ENCODE data around the gene SHANK3.

Gene SHANK3

DNA sequence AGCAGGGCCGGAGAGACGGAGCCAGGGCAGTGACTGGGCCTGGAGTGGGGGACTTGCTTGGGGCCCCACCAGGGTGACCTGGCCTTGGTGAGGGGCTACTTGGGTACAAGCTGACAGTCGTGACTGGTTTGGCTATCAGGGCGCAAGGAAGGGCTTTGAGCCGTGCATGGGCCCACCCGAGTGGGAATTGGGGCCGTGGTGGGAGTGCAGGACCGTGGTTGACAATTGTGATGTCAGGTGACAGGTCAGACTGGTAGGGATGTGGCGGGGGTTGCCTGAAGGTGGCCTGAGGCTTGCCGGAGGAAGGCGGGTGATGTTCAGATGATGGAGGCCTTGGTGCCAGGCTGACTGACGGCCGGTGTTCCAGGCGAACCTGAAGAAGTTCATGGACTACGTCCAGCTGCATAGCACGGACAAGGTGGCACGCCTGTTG, 5.6 kb downstream of the SHANK3 start:
- no peak for DNase-seq (ENCODE audit: low read depth in 2 of 2)

GRCh38 chr22:50678651-50679521, 6.3 kb downstream of the SHANK3 start:
- DNase-seq (ENCODE audit: low read depth in 2 of 2), result no peak

GRCh38 chr22:50683086-50683993, 10.7 kb downstream of the SHANK3 start:
- DNase-seq (ENCODE audit: low read depth in 2 of 2), result no peak

DNA sequence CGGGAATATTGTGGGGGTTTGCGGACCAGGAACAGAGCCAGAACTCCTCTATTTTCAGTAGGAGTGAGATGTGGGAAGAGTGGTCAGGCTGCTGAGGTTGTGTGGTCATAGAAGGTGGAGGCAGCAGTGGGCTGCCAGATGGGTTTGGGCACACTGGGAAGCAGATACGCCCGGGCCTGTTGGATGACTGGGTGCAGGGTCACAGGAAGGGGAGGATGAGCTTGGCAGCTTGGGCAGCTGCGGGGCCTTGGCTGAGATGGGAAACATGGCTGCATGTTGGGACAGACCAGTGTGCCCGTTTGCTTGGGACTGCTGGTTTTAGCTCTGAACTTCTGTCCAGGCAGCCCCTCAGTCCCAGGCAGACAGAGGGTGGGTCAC, 11.4 kb downstream of the SHANK3 start:
- no peak for DNase-seq (ENCODE audit: low read depth in 2 of 2)

GRCh38 chr22:50684501-50684900, 11.9 kb downstream of the SHANK3 start:
- DNase-seq (ENCODE audit: low read depth in 2 of 2), result no peak

GRCh38 chr22:50684986-50685385, 12.4 kb downstream of the SHANK3 start:
- no peak for DNase-seq (ENCODE audit: low read depth in 2 of 2)

- DNase-seq (ENCODE audit: low read depth in 2 of 2), result no peak
Observed at GRCh38 chr22:50686794-50687193, 14.2 kb downstream of the SHANK3 start.

DNA sequence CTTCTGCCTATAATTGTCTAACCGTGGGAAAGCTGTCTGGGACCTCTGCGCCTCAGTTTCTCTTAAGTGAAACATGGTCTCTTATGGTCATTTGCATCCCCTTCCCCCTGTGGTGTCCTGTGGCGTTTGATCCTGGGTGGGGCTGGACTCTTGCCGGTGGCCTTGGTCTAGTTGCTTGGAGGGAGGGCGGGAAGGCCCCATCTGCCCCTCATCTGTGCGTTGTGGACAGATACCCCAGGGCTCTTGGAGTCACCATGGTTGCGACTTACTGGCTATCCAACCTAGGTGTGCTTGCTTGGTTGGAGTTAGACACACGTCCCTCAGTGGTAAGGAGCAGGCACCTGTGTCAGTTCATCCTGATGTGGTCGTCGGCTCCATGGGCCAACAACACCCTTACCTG, 15.2 kb downstream of the SHANK3 start:
- DNase-seq (ENCODE audit: low read depth in 2 of 2), result no peak

DNA sequence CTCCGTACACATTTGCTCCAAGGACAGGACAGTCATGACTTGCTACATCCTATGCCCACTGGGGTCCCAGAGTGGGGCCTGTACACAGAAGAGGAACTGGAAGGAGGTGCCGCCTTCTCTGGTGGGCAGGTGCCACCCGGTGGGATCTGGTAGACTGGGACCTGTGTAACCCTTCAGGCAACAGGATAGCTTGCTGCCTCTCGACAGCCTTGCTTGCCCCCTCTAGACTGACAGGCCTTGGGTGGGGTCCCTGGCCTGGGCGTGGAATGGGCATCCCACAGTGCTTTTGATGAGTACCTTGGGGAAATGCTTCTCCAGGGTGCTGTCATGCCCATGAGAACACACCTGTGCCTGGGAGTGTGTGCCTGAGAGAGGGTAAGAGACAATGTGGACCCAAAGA, 15.8 kb downstream of the SHANK3 start:
- DNase-seq (ENCODE audit: low read depth in 2 of 2), result no peak

DNA sequence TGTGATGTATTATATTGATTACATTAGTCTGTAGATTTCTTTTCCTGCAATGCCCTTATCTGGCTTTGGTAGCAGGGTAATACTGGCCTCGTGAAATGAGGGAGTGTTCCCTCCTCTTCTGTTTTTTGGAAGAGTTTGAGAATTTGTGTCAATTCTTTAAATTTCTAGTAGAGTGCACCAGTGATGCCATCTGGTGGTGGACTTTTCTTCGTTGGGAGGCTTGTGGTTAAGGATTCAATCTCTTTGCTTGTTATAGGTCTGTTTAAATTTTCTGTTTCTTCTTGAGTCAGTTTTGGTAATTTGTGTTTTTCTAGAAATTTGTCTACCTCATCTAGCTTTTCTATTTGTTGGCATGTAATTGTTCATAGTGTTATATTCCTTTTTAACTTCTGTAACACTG, 18.9 kb downstream of the SHANK3 start:
- no peak for DNase-seq (ENCODE audit: low read depth in 2 of 2)

GRCh38 chr22:50693462-50693861, 20.8 kb downstream of the SHANK3 start:
- DNase-seq (ENCODE audit: low read depth in 2 of 2), result no peak

GRCh38 chr22:50694099-50694605, 21.5 kb downstream of the SHANK3 start:
- no peak for DNase-seq (ENCODE audit: low read depth in 2 of 2)

- no peak for DNase-seq (ENCODE audit: low read depth in 2 of 2)
Observed at GRCh38 chr22:50694766-50695420, 22.3 kb downstream of the SHANK3 start.

- DNase-seq (ENCODE audit: low read depth in 2 of 2), result no peak
Observed at GRCh38 chr22:50695421-50696250, 23.0 kb downstream of the SHANK3 start.

DNA sequence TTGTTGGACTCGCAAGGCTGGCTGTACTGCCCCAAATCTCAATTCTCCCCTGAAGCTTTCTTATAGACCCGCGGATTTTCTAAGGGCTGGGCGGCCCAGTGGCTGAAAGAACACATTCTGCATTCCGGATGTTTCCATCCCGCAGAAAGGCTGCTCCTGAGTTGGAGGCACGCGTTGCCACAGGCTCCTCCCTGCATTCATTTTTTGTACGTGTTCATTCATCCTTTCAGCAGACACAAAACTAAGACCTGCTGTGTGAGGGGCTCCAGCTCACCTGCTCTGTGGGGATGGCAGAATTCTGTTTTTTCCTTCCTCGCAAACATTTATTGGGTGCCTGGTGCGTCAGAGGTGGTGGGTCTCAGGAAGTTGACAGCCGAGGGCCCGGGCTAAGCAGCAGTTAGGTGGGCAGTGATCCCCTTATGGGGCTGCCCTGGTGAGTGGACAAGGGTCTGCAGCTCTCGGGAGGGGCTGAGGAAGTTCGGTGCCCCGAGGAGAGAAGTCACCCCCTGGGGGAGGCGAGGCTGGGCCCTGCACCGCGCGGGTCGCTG, 23.7 kb downstream of the SHANK3 start:
- DNase-seq (ENCODE audit: low read depth in 2 of 2), result no peak

GRCh38 chr22:50696799-50697561, 24.4 kb downstream of the SHANK3 start:
- DNase-seq (ENCODE audit: low read depth in 2 of 2), result no peak

DNA sequence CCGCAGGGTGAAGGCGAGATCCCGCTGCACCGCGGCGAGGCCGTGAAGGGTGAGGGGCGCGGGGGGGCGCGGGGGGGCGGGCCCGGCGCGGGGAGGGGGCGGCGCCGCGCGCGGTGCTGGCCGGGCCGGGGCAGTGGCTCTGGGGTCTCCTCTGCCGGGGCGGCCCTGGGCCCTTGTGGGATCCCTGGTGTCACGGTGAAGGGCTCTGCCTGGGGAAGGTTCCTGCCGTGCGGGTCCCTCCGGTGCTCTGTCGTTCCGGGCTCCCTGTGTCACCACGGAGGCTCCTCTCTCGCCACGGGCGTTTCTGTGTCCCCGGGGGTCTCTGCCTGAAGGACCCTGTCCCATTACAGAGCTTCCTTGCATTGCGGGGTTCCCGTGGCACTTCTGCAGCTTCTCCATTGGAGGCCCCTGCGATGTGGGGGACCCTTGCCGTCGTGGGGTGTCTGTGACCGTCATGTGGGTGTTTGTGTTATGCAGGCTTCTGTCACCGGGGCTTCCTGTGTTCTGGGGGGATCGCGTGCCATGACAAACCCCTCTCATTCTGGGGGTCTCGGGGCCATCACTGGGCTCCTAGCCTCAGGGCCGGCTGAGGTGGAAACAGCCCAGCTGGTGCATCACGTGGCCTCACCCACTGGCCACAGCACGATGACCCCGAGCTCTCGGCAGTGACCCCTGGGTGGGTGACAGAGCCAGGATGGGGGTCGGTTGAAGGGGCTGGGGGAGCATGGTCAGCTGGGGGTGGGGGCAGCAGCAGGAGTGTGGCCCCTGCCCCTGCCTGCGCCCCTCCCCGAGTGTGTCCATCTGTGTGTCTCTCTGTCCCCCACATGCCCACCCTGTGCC, 25.3 kb downstream of the SHANK3 start:
- DNase-seq (ENCODE audit: low read depth in 2 of 2), result no peak

- DNase-seq (ENCODE audit: low read depth in 2 of 2), result no peak
Observed at GRCh38 chr22:50698546-50698945, 25.9 kb downstream of the SHANK3 start.

Measured in stimulated activated CD8-positive, alpha-beta memory T cell treated with anti-CD3 and anti-CD28 coated beads, Interleukin-15, amount 100 ng/mL, for 48 hours (primary cell).